ENCODE measurements around the gene DIAPH3.
A peak's percentile ranks its signal among the peaks of the same experiment; 100 is the strongest.

Gene DIAPH3

GRCh38 chr13:59701261-59701660 lies 462.5 kb downstream of the DIAPH3 start:
- DNase-seq, result no peak

- DNase-seq, result no peak
Measured at GRCh38 chr13:59700281-59700680, 463.4 kb downstream of the DIAPH3 start.

- DNase-seq, result no peak
Measured at GRCh38 chr13:59696271-59696670, 467.5 kb downstream of the DIAPH3 start.

- no peak for DNase-seq
Measured at GRCh38 chr13:59691501-59692066, 472.1 kb downstream of the DIAPH3 start.

- no peak for DNase-seq
Measured at GRCh38 chr13:59690857-59691500, 472.7 kb downstream of the DIAPH3 start.

- DNase-seq, result no peak
Measured at GRCh38 chr13:59689057-59689456, 474.7 kb downstream of the DIAPH3 start.

- no peak for DNase-seq
Measured at GRCh38 chr13:59686798-59687394, 476.8 kb downstream of the DIAPH3 start.

- DNase-seq, result no peak
Measured at GRCh38 chr13:59684105-59684504, 479.6 kb downstream of the DIAPH3 start.

GRCh38 chr13:59681636-59682311 lies 482.0 kb downstream of the DIAPH3 start:
- no peak for DNase-seq

GRCh38 chr13:59680429-59681024 lies 483.2 kb downstream of the DIAPH3 start:
- DNase-seq, result peak; percentile 18

GRCh38 chr13:59679254-59679653 lies 484.5 kb downstream of the DIAPH3 start:
- no peak for DNase-seq

- peak; percentile 85 for DNase-seq
Measured at GRCh38 chr13:59677966-59678814, 485.5 kb downstream of the DIAPH3 start.

- no peak for DNase-seq
Measured at GRCh38 chr13:59677430-59677829, 486.3 kb downstream of the DIAPH3 start.

- no peak for DNase-seq
Measured at GRCh38 chr13:59674616-59675015, 489.1 kb downstream of the DIAPH3 start.

- DNase-seq, result no peak
Measured at GRCh38 chr13:59673286-59673685, 490.4 kb downstream of the DIAPH3 start.

GRCh38 chr13:59672445-59672844 lies 491.3 kb downstream of the DIAPH3 start:
- no peak for DNase-seq

GRCh38 chr13:59671881-59672280 lies 491.8 kb downstream of the DIAPH3 start:
- DNase-seq, result no peak

GRCh38 chr13:59666504-59666903 lies 497.2 kb downstream of the DIAPH3 start:
- DNase-seq, result no peak

- DNase-seq, result no peak
Measured at GRCh38 chr13:59665732-59666131, 498.0 kb downstream of the DIAPH3 start.

GRCh38 chr13:59665184-59665583 lies 498.5 kb downstream of the DIAPH3 start:
- DNase-seq, result no peak

GRCh38 chr13:59664586-59664985 lies 499.1 kb downstream of the DIAPH3 start:
- no peak for DNase-seq

GRCh38 chr13:59663707-59664106 lies 500.0 kb downstream of the DIAPH3 start:
- no peak for DNase-seq

GRCh38 chr13:59660582-59660981 lies 503.1 kb downstream of the DIAPH3 start:
- no peak for DNase-seq
